ENCODE data around the gene ATF1.

DNA sequence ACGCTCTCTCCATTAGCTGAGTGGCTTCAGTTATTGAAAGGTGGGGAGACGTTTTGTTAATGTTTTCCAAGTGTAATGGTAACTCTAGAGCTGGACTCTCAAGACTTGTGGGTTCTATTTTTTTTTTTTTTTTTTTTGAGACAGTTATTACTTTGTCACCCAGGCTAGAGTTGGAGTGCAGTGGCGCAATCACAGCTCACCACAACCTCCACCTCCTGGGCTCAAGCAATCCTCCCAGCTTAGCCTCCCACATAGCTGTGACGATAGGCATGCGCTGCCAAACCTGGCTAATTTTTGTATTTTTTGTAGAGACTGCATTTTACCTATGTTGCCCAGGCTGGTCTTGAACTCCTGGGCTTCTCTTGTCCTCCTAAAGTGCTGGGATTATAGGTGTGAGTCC lies 26.2 kb downstream of the ATF1 start:
- TF ChIP-seq CTCF (IDR thresholded peaks at IDR 0.05; ENCODE audit: low read depth, low read length, poor library complexity, severe bottlenecking) (no peak), EZH2phosphoT487 (IDR thresholded peaks at IDR 0.05; ENCODE audit: borderline replicate concordance, low read length) (no peak)

All from DOHH2 (cell line).